Measurements from ENCODE around the gene PIK3CD.
"Not testable (repeated sequence)": the region's sequence is repeated elsewhere in the genome, so short reads cannot be mapped to it uniquely, and the experiment has no call there.

PIK3CD gene

GRCh38 chr1:9654051-9654833 is 2.7 kb downstream of the PIK3CD start:
- peak in 2 of 51 donors; percentile 7 to 40 for DNase-seq

- DNase-seq, result no peak
Observed at GRCh38 chr1:9654834-9655723, 3.5 kb downstream of the PIK3CD start.

- DNase-seq, result no peak
Observed at GRCh38 chr1:9655836-9656235, 4.3 kb downstream of the PIK3CD start.

- no peak for DNase-seq
Observed at GRCh38 chr1:9657521-9658032, 6.0 kb downstream of the PIK3CD start.

GRCh38 chr1:9658199-9658598 is 6.7 kb downstream of the PIK3CD start:
- DNase-seq, result no peak

GRCh38 chr1:9659328-9659727 is 7.8 kb downstream of the PIK3CD start:
- DNase-seq, result no peak

GRCh38 chr1:9663257-9663656 is 11.7 kb downstream of the PIK3CD start:
- no peak for DNase-seq

- no peak for DNase-seq
Observed at GRCh38 chr1:9665193-9665592, 13.7 kb downstream of the PIK3CD start.

GRCh38 chr1:9668080-9668479 is 16.5 kb downstream of the PIK3CD start:
- no peak for DNase-seq

- no peak for DNase-seq
Observed at GRCh38 chr1:9670085-9670484, 18.6 kb downstream of the PIK3CD start.

- no peak for DNase-seq
Observed at GRCh38 chr1:9671377-9672140, 20.0 kb downstream of the PIK3CD start.

- DNase-seq, result no peak
Observed at GRCh38 chr1:9672444-9672843, 20.9 kb downstream of the PIK3CD start.

- no peak for DNase-seq
Observed at GRCh38 chr1:9675393-9675792, 23.9 kb downstream of the PIK3CD start.

GRCh38 chr1:9676128-9676527 is 24.6 kb downstream of the PIK3CD start:
- not testable (repeated sequence) for DNase-seq

- DNase-seq, result no peak
Observed at GRCh38 chr1:9676815-9677393, 25.4 kb downstream of the PIK3CD start.

- DNase-seq, result no peak
Observed at GRCh38 chr1:9680091-9680490, 28.6 kb downstream of the PIK3CD start.

- DNase-seq, result no peak
Observed at GRCh38 chr1:9680828-9681227, 29.3 kb downstream of the PIK3CD start.

GRCh38 chr1:9684801-9685200 is 33.3 kb downstream of the PIK3CD start:
- DNase-seq, result no peak

GRCh38 chr1:9687120-9687873 is 35.8 kb downstream of the PIK3CD start:
- peak in 16 of 51 donors; percentile 3 to 48 (median 20) for DNase-seq

- peak in 1 of 51 donors; percentile 25 for DNase-seq
Observed at GRCh38 chr1:9687874-9688582, 36.5 kb downstream of the PIK3CD start.
